ENCODE measurements around the gene ELMOD1. TPM values are rescaled to one million over a fixed set of nuclear protein-coding genes. Genes with fewer than 3 reads are reported as not detected.

The ELMOD1 gene
- total RNA-seq, 4 donors from 2014 or later, result not detected

DNA sequence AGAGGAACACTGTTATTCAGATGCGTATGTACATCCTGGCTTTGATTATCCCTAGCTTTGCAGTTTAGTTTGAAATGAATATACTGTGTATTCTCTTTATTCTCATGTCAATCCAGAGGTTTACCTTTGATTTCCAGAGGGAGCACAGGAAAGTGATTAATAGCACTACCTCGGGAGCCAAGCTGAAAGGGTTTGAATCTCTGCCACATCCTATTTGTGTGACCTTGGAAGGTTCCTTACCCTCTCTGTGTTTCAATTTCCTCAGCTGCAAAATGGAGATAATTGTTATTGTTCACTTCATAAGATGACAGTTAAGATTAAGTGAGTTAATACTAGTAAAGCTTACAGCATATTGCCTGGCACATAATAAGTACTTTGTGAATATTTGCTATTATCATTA lies 17.9 kb downstream of the ELMOD1 start:
- no peak overlapping the region for H3K4me3 ChIP-seq (replicated peaks in 1 of 3)

DNA sequence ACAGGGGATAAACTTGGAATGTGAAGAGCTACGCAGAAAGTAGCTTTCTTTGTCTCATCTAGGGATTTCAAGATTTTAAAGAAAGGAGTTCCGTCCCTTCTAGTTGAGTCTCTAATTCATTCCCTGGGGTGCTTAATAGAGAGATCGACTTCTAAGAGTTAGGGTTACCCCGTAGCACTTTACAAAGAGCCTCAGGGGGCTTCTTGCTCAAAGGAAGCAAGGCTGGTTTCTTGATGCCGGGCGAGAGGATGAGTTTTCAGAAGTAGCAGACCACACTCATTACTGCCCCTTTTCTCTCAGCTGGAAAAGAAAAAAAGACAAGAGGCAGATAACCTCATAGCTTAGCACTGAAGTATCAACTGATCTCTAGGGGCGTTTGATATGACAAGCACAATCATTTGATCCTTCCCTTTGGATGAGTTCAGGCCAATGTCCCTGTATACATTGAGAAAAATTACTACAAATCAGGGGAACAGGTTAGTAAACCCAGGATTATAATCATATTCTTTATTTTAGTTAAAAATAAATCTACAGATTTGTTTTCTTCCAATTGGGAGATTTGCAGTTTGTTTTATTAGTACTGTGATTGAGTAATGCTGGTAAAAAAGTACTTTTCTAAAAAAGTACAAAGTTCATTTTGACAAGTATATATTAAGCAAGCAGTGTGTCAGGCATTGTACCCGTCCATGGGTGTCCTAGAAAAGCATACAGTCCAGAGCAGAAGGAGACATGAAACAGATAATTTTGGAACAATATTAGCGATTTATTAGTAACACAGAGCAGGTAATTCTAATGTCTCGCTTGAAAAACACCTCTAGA lies 18.7 kb downstream of the ELMOD1 start:
- Histone ChIP-seq H3K36me3 (no peaks in the 10 kb centered on the region), H3K4me1 (no peaks in the 10 kb centered on the region), H3K27ac (no peak overlapping the region), H3K27me3 (peaks cover 3% of the 10 kb centered on the region), H3K9me3 (no peaks in the 10 kb centered on the region), H3K4me3 (replicated peaks in 1 of 3) (no peak overlapping the region)
- 54 to 55% methylated on average over 10 of the region's 10 CpGs for WGBS, 2 donors
- intact Hi-C loops (cut with DNase I), result no loop called here
- DNase-seq, result no peak
- TF ChIP-seq CTCF (IDR thresholded peaks at IDR 0.05) (no peak), POLR2A (IDR thresholded peaks at IDR 0.05) (no peak)

More for the DNA sequence above, 17.9 kb downstream of the ELMOD1 start:
- no peak for DNase-seq
- peaks cover 3% of the 10 kb centered on the region for H3K27me3 ChIP-seq
- WGBS, 2 donors, result 41 to 56% methylated on average over 2 of the region's 2 CpGs
- H3K4me1 ChIP-seq, result no peaks in the 10 kb centered on the region
- TF ChIP-seq CTCF (IDR thresholded peaks at IDR 0.05), result no peak
- TF ChIP-seq POLR2A (IDR thresholded peaks at IDR 0.05), result no peak
- no peaks in the 10 kb centered on the region for H3K9me3 ChIP-seq
- intact Hi-C loops (cut with DNase I), result no loop called here
- H3K36me3 ChIP-seq, result no peaks in the 10 kb centered on the region
- H3K27ac ChIP-seq, result no peak overlapping the region

DNA sequence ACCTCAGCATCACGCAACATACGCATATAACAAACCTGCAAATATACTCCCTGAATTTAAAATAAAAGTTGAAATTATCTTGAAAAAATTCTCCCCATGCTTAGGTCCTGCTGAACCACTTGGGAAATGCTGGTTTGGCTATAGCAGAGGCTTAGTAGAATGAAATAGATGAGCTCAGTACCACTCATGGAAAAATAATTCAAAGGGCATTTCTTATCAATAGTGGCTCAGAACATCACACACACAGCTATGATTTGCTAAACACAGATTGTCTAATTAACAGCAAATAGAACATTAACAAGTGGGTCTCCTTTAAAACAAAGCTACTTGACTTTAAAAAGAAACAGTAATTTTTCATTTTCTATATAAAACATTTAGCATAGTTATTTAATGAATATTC lies 21.5 kb downstream of the ELMOD1 start:
- Histone ChIP-seq H3K9me3 (no peaks in the 10 kb centered on the region), H3K27me3 (peaks cover 3% of the 10 kb centered on the region), H3K27ac (no peak overlapping the region), H3K36me3 (no peaks in the 10 kb centered on the region), H3K4me1 (no peaks in the 10 kb centered on the region), H3K4me3 (replicated peaks in 1 of 3) (no peak overlapping the region)
- whole genome bisulfite sequencing, 2 donors, result 97 to 99% methylated on average over 2 of the region's 2 CpGs
- DNase-seq, result no peak
- no peak for TF ChIP-seq POLR2A (IDR thresholded peaks at IDR 0.05)
- intact Hi-C loops (cut with DNase I), result no loop called here

GRCh38 chr11:107619926-107620325 lies 29.0 kb downstream of the ELMOD1 start:
- H3K36me3 ChIP-seq, result no peaks in the 10 kb centered on the region
- intact Hi-C loops (cut with DNase I), result no loop called here
- H3K27me3 ChIP-seq, result no peaks in the 10 kb centered on the region
- H3K4me1 ChIP-seq, result no peaks in the 10 kb centered on the region
- H3K4me3 ChIP-seq (replicated peaks in 1 of 3), result no peak overlapping the region
- no peak overlapping the region for H3K27ac ChIP-seq
- DNase-seq, result no peak
- no peak for TF ChIP-seq POLR2A (IDR thresholded peaks at IDR 0.05)
- no peak for TF ChIP-seq CTCF (IDR thresholded peaks at IDR 0.05)
- H3K9me3 ChIP-seq, result no peaks in the 10 kb centered on the region
- 50 to 52% methylated on average over 1 of the region's 1 CpG for whole genome bisulfite sequencing, 2 donors

- intact Hi-C loops (cut with DNase I), result no loop called here
- Histone ChIP-seq H3K36me3 (no peaks in the 10 kb centered on the region), H3K9me3 (no peaks in the 10 kb centered on the region), H3K27ac (no peak overlapping the region), H3K27me3 (no peaks in the 10 kb centered on the region), H3K4me1 (no peaks in the 10 kb centered on the region), H3K4me3 (replicated peaks in 1 of 3) (no peak overlapping the region)
- TF ChIP-seq CTCF (IDR thresholded peaks at IDR 0.05) (no peak), POLR2A (IDR thresholded peaks at IDR 0.05) (no peak)
- WGBS, 2 donors, result 63 to 76% methylated on average over 1 of the region's 1 CpG
- no peak for DNase-seq
Measured at GRCh38 chr11:107621081-107621480, 30.1 kb downstream of the ELMOD1 start.

All from thyroid gland (tissue), 4 donors.